GM12865 (cell line): ENCODE data around the gene WFDC12.

Experiments
- DNase-seq: peaks from one replicate; pipeline ENCODE4 v3.0.0; 2010; ENCODE audit warnings: low read depth
- H3K4me3 ChIP-seq: 2 replicates; pipeline ENCODE4 v1.5.1; 2011; ENCODE audit warnings: mild to moderate bottlenecking, low read depth, low read length, control low read depth
- TF ChIP-seq, protein P1 (sequence below): IDR thresholded peaks from 2 replicates; pipeline ENCODE4 v1.5.1; 2011; ENCODE audit warnings: low read length, control low read depth, low read depth, inconsistent platforms; ENCODE audit not compliant: insufficient read depth; ENCODE audit errors: missing control alignments

The WFDC12 gene

DNA sequence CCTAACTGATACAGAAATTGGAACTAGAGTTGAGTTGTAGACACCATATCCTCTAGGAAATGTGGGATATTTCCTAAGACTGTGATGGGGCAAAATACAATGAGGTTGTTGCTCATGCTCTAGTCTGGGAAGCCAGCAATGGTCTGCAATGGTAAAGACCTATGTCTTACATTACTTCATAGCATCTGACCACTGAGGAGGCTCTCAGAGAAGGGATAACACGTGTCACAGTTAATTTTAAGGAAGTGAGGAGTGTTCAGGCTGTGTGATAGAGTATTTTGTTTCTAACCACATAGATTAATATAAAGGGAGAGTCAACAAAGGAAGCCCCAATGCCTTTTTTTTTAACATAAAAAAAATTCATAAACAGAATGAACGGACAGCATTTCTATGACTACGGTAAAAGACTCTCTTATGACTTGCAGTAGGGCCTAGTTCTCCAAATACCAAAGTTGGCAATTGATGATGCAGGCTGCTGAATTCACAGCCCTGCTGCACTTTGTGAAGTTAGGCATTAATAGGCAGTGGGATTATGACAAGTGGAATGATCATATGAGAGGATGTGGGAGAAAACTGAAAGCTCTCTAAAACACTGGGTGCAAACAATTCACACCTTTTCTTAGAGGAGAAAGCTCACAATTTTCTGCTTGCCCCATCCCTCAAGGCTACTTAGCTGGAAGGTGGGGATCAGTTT is 37.0 kb downstream of the WFDC12 start:
- no peak for DNase-seq
- TF ChIP-seq, protein P1, sequence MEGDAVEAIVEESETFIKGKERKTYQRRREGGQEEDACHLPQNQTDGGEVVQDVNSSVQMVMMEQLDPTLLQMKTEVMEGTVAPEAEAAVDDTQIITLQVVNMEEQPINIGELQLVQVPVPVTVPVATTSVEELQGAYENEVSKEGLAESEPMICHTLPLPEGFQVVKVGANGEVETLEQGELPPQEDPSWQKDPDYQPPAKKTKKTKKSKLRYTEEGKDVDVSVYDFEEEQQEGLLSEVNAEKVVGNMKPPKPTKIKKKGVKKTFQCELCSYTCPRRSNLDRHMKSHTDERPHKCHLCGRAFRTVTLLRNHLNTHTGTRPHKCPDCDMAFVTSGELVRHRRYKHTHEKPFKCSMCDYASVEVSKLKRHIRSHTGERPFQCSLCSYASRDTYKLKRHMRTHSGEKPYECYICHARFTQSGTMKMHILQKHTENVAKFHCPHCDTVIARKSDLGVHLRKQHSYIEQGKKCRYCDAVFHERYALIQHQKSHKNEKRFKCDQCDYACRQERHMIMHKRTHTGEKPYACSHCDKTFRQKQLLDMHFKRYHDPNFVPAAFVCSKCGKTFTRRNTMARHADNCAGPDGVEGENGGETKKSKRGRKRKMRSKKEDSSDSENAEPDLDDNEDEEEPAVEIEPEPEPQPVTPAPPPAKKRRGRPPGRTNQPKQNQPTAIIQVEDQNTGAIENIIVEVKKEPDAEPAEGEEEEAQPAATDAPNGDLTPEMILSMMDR: no peak

DNA sequence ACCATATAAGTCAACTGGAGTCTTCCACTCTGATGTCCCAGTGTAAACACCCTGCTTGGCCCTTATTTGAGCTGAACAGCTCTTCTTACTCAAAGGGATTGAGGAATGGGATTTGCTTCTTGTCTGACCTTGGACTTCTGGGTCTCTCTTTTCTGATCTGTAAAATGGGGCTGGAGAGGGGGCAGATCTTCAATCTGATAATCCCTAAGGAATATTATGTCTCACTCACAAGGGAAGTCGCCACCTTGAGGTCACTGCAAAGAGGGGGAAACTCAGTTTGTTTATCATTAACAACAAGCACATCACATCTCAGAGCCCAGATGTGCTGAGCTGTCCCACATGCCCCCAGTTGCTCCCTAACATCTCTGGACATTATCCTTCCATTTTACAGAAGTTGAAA is 38.4 kb downstream of the WFDC12 start:
- TF ChIP-seq, protein P1: no peak
- DNase-seq: no peak

More for the DNA sequence above, 37.0 kb downstream of the WFDC12 start:
- H3K4me3 ChIP-seq: no peak overlapping the region

DNA sequence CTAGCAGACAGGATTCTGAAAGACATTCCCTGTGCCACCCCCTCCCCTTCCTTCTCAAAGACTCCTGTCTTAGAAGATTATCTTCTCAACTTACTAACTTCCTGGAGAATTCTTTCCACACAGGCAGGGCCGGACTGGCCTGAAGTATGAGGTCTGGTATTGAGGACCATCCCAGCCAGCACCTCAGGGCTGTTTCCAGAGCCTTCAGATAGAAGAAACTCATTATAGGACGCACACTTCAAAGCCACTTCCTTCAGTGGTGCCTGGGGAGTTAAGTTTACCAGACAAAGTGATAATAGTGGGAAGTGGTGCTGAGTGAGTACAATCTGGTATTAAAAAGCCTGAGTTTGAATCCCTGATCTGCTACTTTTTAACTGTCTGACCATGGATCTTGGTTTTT is 39.0 kb downstream of the WFDC12 start:
- DNase-seq: no peak
- TF ChIP-seq, protein P1: no peak
- no peak overlapping the region for H3K4me3 ChIP-seq

More for the DNA sequence above, 38.4 kb downstream of the WFDC12 start:
- H3K4me3 ChIP-seq: no peak overlapping the region

DNA sequence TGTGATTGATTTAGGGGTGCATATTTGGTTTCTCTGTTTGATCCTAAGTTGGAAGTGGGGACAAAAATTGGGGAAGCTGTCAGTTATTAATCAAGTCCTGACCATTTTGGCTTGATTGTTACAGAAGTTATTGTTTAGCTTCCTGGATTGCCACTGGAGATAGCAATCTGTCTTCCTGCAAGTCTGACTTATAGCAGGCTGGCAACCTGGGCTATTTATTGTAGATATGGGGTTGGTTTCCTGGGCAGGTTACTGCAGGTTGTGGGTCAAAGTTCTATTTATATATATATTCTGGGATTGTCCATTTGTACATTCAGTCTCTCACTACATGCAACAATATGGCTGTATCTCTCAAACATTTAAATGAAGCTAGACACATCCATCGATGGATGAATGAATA is 41.1 kb downstream of the WFDC12 start:
- no peak for DNase-seq
- TF ChIP-seq, protein P1: no peak
- H3K4me3 ChIP-seq: no peak overlapping the region

DNA sequence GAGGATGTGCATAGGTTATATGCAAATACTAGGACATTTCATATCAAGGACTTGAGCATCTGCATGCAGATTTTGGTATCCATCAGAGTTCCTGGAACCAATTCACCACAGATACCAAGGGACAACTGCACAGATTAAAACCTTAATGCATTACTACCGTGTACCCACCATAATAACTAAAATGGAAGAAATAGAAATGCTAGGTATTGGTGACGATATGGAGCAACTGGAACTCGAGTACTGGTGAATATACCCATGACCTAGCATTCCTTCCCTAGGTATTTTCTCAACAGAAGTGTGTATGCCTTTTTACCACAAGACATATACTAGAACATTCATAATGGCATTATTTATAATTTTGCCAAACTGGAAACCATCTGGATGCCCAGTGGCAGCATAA is 41.8 kb downstream of the WFDC12 start:
- no peak overlapping the region for H3K4me3 ChIP-seq
- TF ChIP-seq, protein P1: no peak
- no peak for DNase-seq

DNA sequence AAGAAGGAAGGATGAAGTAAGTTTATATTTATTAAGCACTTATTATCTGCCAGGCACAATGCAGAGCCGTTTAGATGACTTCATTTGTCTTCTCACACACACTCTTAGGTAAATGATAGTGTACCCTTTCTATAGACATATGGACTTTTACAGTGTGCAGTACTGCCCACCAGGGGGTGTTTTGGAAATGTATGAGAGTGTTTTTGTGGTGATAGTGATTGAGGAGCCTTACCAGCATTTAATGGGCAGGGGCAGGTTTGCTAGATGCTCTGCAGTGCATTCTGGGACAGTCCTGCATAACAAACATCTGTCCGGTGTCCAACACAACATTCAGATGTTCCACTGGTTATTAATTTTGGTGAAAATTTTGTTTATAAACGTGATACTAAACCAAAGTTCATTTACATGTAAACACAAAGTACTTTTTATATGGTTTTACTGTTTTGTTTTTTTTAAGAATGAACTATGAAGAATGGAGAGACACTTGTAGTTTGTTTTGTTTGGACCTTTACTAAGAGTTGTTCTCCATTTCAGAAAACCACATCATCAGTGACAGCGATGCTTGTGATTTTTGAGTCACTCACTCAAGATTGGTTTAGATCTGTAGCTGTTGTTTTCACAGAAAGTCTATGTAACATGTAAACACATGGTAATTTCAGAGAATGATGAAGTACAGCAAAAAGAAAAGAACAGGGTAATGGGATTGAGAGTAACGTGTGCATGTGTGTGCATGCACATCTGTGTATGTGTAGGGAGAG is 43.2 kb downstream of the WFDC12 start:
- no peak for DNase-seq
- TF ChIP-seq, protein P1: peak; percentile 22
- no peak overlapping the region for H3K4me3 ChIP-seq
